Smooth muscle cell (in vitro differentiated cells): ENCODE results near the gene ZFHX3. TPM values are rescaled to one million over a fixed set of nuclear protein-coding genes. Genes with fewer than 3 reads are reported as not detected.
A peak's percentile ranks its signal among the peaks of the same experiment; 100 is the strongest.

Source experiments
- DNase-seq: peaks from one replicate; lab custom pipeline; 2025; ENCODE audit not compliant: unreplicated experiment; lab: John Stamatoyannopoulos, UW
- H2AFZ ChIP-seq: fragments of 200-600 bp; sonication (generic); 2 replicates; pipeline ENCODE4 v1.6.0; 2016; ENCODE audit warnings: antibody characterized with exemption, low read depth, mild to moderate bottlenecking
- H3F3A ChIP-seq: fragments of 200-600 bp; sonication (generic); 2 replicates; pipeline ENCODE4 v1.6.0; 2017; ENCODE audit warnings: antibody characterized with exemption, low read depth
- H3K27ac ChIP-seq: fragments of 200-600 bp; sonication (generic); 2 replicates; pipeline ENCODE4 v1.5.1; 2016; ENCODE audit warnings: low read depth, mild to moderate bottlenecking
- H3K27me3 ChIP-seq: fragments of 200-600 bp; sonication (generic); 2 replicates; pipeline ENCODE4 v1.6.1; 2016; ENCODE audit warnings: low read depth, mild to moderate bottlenecking
- H3K36me3 ChIP-seq: fragments of 200-600 bp; sonication (generic); 2 replicates; pipeline ENCODE4 v1.5.1; 2016; ENCODE audit warnings: low read depth
- H3K4me1 ChIP-seq: fragments of 200-600 bp; sonication (generic); 2 replicates; pipeline ENCODE4 v1.5.1; 2016; ENCODE audit warnings: low read depth
- H3K4me2 ChIP-seq: fragments of 200-600 bp; sonication (generic); 2 replicates; pipeline ENCODE4 v1.6.0; 2016; ENCODE audit warnings: mild to moderate bottlenecking
- H3K4me3 ChIP-seq: fragments of 200-600 bp; sonication (generic); 2 replicates; pipeline ENCODE4 v1.5.1; 2016; ENCODE audit warnings: mild to moderate bottlenecking
- H3K79me2 ChIP-seq: fragments of 200-600 bp; sonication (generic); 2 replicates; pipeline ENCODE4 v1.6.0; 2016; ENCODE audit warnings: low read depth, mild to moderate bottlenecking
- H3K9ac ChIP-seq: fragments of 200-600 bp; sonication (generic); 2 replicates; pipeline ENCODE4 v1.6.0; 2016; ENCODE audit warnings: low read depth
- H3K9me3 ChIP-seq: fragments of 200-600 bp; sonication (generic); replicated peaks from 2 replicates; pipeline ENCODE4 v1.5.1; 2016; ENCODE audit warnings: low read depth
- H4K20me1 ChIP-seq: fragments of 200-600 bp; sonication (generic); 2 replicates; pipeline ENCODE4 v1.6.0; 2016; ENCODE audit warnings: low read depth
- CTCF ChIP-seq: fragments of 200-600 bp; sonication (generic); IDR thresholded peaks from 2 replicates; pipeline ENCODE4 v1.5.1; 2017; ENCODE audit warnings: borderline replicate concordance, mild to moderate bottlenecking, antibody characterized with exemption; ENCODE audit not compliant: insufficient read depth, poor library complexity, severe bottlenecking
- WGBS: methylation state at CpG from one replicate; pipeline ENCODE4 v1.1.7; 2016; ENCODE audit warnings: low lambda C conversion rate; 5-methylcytosine and 5-hydroxymethylcytosine counted together
- polyA plus RNA-seq: library from polyadenylated mRNA; unstranded; fragments of >200 nt; fragmentation: Nextera tagmentation; extraction: Ambion mirVana; gene quantifications from 2 replicates; pipeline ENCODE4 v1.2.1, GENCODE V29; 2016
- total RNA-seq: library from RNA; depleted of rRNA; stranded (reverse); fragments of >200 nt; gene quantifications from 2 replicates; pipeline ENCODE4 v1.2.3, GENCODE V29; 2014

Gene ZFHX3
- total and polyA plus RNA-seq, 2 experiments from 2014 or later: 3.1 to 9.8 TPM

GRCh38 chr16:72744076-72744793 is 303.7 kb downstream of the ZFHX3 start:
- DNase-seq: no peak
- WGBS: 43% methylated on average over 2 of the region's 2 CpGs
- no peaks in the 10 kb centered on the region for H3K79me2 ChIP-seq
- H4K20me1 ChIP-seq: no peaks in the 10 kb centered on the region
- H3K4me1 ChIP-seq: peaks cover 8% of the 10 kb centered on the region
- H3F3A ChIP-seq: peaks cover 5% of the 10 kb centered on the region
- H3K4me2 ChIP-seq: no peak overlapping the region
- H3K27me3 ChIP-seq: no peaks in the 10 kb centered on the region
- no peak overlapping the region for H3K9ac ChIP-seq
- H3K4me3 ChIP-seq: no peak overlapping the region
- no peak overlapping the region for H2AFZ ChIP-seq
- no peaks in the 10 kb centered on the region for H3K9me3 ChIP-seq
- no peak overlapping the region for H3K27ac ChIP-seq
- no peaks in the 10 kb centered on the region for H3K36me3 ChIP-seq
- TF ChIP-seq CTCF: no peak

GRCh38 chr16:72743011-72743761 is 304.7 kb downstream of the ZFHX3 start:
- Histone ChIP-seq H3K36me3 (no peaks in the 10 kb centered on the region), H3K9ac (no peak overlapping the region), H2AFZ (no peak overlapping the region), H3K4me1 (peaks cover 8% of the 10 kb centered on the region), H3K27ac (no peak overlapping the region), H3K27me3 (no peaks in the 10 kb centered on the region), H3K9me3 (no peaks in the 10 kb centered on the region), H3K79me2 (no peaks in the 10 kb centered on the region), H3K4me2 (peak overlapping the region; percentile 5), H3F3A (peaks cover 5% of the 10 kb centered on the region), H4K20me1 (no peaks in the 10 kb centered on the region), H3K4me3 (no peak overlapping the region)
- no peak for TF ChIP-seq CTCF
- DNase-seq: no peak
- 72% methylated on average over 8 of the region's 8 CpGs for WGBS

GRCh38 chr16:72740347-72740746 is 307.6 kb downstream of the ZFHX3 start:
- no peak for DNase-seq
- peaks cover 8% of the 10 kb centered on the region for H3K4me1 ChIP-seq
- TF ChIP-seq CTCF: no peak
- no peak overlapping the region for H3K4me3 ChIP-seq
- H3K27ac ChIP-seq: no peak overlapping the region
- H3K79me2 ChIP-seq: no peaks in the 10 kb centered on the region
- no peaks in the 10 kb centered on the region for H3K9me3 ChIP-seq
- H2AFZ ChIP-seq: no peak overlapping the region
- no peaks in the 10 kb centered on the region for H3K27me3 ChIP-seq
- H3K36me3 ChIP-seq: no peaks in the 10 kb centered on the region
- 39% methylated on average over 2 of the region's 2 CpGs for WGBS
- no peak overlapping the region for H3K9ac ChIP-seq
- H3K4me2 ChIP-seq: no peak overlapping the region
- peaks cover 5% of the 10 kb centered on the region for H3F3A ChIP-seq
- no peaks in the 10 kb centered on the region for H4K20me1 ChIP-seq
